ENCODE results near the gene SERBP1.

GRCh38 chr1:67463298-67463955 lies 33.2 kb upstream of the SERBP1 start:
- TF ChIP-seq TAF1 (IDR thresholded peaks at IDR 0.05; ENCODE audit: borderline replicate concordance, insufficient read depth, low read length) = no peak
- TF ChIP-seq POLR2AphosphoS5 (IDR thresholded peaks at IDR 0.05; ENCODE audit: low read depth, low read length) = no peak
